Activated T-cell treated with anti-CD3 and anti-CD28 coated beads for 48 hours (primary cell): Measurements from ENCODE around the gene EMC1.
"Not testable (repeated sequence)": the region's sequence is repeated elsewhere in the genome, so short reads cannot be mapped to it uniquely, and the experiment has no call there.

Experiments used
- DNase-seq: peaks from one replicate; pipeline ENCODE4 v3.0.0-alpha.2; 2020; ENCODE audit warnings: low read depth

Gene EMC1

DNA sequence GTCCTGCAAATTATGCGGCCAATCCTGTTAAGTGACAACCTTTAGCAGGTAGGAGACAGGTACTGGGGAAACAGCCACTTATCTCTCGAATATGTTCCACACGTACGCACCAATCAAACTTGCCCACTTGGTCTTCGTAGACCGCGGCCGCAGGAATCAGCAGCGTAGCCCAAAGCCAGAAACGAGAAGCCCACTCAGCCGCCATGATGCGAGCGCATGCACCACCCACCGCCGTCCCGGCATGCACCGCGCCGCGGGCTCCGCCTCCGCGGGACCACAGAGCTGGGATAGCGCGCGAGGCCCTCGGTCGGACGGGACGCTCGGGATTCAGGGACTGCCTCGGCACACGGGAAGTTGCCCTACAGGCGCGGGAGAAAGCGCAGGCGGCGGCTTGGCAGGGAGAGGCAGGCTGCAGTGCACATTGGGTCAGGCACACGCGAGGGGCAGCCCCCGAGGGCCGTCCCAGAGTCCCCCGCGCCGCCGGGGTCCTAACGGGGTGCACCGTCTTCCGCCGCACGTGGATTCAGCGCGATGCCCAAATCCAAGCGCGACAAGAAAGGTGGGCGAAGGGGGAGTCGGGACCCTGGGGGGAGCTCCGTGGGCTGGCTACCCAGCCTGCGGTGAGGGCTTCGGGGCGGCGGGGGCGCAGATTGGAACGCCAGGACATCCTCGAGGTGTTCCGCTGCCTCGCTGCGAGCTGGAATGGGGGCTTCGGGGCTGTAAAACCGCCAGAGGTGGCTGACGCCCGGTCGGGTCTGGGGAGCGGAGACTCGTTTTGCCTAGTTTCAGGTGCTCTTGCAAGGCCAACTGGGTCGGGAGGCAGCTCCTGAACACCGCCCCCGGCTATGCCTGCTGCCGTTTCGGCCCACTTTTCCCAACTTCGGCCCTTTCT is at the start of gene EMC1, which contains the start of gene MRTO4:
Gene EMC1, minus strand, starts transcription at position 220 of the 892 bp plus-strand sequence. Its CDS starts 15 bp downstream, at position 205.
Gene MRTO4, plus strand, starts transcription at position 501 of the 892 bp plus-strand sequence. Its CDS starts 31 bp downstream, at position 532.
- DNase-seq: peak; percentile 93

DNA sequence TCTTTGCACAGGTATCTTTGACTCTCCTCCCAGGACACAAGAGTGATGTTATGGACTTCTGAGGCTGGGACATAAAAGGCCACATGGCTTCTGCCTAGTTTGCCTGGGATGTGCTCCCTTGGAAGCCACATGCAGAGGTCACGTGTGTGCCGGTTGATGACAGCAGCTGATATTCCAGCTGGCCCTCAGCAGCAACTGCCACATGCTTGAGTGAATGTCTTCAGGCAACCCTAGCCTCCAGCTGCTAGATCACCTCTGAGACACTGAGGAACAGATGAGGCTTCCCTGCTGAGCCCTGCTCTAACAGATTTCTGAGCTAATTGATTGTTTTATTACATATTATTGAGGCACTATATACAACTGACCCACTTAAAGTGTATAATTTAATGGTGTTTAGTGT is 48.9 kb upstream of the EMC1 start:
- DNase-seq: no peak

- DNase-seq: no peak
Measured at GRCh38 chr1:19294638-19295037, 43.3 kb upstream of the EMC1 start.

GRCh38 chr1:19289244-19289643 is 37.9 kb upstream of the EMC1 start:
- DNase-seq: no peak

- peak; percentile 72 for DNase-seq
Measured at GRCh38 chr1:19288324-19289241, 37.3 kb upstream of the EMC1 start, which contains the start of gene AKR7A3. Gene AKR7A3 (minus strand): TSS chr1:19288770. CDS start chr1:19288709, 61 bp downstream.

- no peak for DNase-seq
Measured at GRCh38 chr1:19287436-19288185, 36.3 kb upstream of the EMC1 start.

- DNase-seq: not testable (repeated sequence)
Measured at GRCh38 chr1:19285807-19286206, 34.5 kb upstream of the EMC1 start.

- not testable (repeated sequence) for DNase-seq
Measured at GRCh38 chr1:19285366-19285765, 34.0 kb upstream of the EMC1 start.

DNA sequence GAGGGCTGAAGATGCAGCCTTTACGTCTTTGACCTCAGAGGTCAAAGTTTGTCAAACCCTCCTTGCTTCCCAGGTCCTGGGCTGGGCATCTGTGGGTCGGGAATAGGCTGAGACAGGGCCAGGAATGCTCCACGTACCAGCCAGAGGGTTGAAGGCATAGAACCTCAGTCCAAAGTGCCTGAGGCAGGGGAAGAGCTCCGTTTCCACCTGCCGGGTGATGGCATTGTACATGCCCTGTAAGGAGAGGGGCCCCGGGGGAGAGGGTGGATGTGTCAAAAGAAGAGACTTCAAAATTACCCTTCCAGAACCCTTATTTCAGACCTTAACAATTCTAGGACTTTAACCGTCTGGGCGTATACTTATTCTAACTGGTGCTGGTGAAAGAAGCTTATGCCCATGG is 33.6 kb upstream of the EMC1 start:
- no peak for DNase-seq

DNA sequence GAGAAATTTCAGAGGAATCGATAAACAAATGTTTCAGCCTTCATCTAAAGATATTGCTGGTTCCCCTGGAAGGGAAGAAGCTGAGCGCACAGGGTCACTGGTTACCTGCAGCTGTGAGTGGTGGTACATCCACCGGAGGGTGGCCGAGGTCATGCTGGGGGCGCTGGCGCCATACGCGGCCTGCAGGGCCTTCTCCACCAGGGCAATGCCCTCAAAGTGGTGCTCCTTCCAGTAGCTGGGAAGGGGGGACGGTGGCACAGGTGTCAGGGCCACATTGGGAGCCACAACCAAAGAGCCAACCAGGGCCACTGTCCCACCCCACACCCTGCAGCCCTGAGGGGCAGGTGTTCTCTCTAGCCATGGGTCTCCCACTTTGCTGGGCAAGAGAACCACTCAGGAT is 32.6 kb upstream of the EMC1 start:
- DNase-seq: no peak

- no peak for DNase-seq
Measured at GRCh38 chr1:19274636-19275035, 23.3 kb upstream of the EMC1 start.

GRCh38 chr1:19273844-19274531 is 22.7 kb upstream of the EMC1 start:
- DNase-seq: not testable (repeated sequence)

DNA sequence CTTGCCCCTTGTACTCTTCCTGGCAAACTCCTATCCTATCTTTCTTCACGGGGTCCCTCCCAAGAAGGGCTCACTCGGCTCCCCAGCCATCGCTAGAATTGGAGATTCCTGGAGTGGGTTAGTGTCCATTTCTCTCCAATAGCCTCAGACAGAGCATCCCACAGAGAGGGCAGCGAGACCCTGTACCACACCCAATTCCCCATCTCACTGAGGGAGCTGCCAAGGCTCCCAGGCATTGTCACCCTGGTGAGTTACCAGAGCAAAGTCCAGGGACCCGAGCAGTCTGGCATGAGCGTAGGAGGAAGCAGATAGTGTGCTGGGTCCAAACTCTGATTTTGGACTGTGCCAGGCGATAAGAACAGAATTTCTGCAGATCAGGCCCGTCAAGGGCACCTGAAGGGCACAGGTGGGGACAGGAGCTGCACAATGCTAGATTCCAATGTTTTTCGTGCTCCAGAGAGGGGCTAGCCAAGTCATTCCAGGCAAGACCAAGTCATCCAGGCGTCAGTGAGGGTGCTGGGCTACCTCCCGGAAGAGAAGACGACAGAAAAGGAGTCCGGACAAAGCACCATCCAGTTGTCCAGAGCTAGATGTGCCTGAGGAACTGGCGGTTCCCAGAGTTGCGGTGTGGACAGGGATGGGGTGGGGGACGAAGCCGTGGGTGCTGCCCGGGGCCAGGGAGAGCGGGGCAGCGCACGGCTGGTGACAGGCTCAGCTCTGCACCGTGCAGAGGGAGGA is 22.0 kb upstream of the EMC1 start:
- no peak for DNase-seq

- no peak for DNase-seq
Measured at GRCh38 chr1:19272064-19272463, 20.7 kb upstream of the EMC1 start.

GRCh38 chr1:19270343-19270730 is 19.0 kb upstream of the EMC1 start:
- not testable (repeated sequence) for DNase-seq

DNA sequence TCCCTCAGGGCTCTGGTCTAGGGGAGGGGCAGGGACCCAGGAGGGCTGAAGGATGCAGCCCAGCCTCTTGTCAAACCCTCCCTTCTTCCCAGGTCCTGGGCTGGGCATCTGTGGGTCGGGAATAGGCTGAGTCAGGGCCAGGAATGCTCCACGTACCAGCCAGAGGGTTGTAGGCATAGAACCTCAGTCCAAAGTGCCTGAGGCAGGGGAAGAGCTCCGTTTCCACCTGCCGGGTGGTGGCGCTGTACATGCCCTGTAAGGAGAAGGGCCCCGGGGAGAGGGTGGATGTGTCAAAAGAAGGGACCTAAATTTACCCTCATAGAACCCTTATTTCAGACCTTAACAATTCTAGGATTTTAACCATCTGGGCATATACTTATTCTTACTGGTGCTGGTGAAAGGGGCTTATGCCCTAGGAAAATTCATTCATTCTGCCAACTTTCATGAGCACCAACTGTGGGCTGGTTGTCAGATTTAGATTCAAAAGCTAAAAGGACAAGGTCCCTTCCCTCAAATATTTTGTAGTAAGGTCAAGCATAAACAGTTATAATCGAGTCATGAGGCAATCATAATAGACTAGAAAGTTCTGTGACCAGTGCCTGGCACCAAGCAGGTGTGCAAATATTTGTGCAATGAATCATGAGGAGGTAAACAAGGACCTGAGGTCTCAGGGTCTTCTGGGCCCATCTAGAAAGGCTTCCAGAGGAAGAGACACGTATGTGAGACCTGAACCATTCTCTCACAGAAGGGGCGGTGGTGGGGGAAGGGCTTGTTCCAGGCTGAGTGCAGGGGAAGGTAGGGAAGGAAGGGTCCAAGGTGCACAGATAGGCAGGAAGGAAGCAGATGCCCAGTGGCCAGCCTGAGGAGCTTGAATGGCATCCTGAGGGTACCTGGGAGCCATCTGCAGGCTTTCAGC is 18.4 kb upstream of the EMC1 start:
- not testable (repeated sequence) for DNase-seq

DNA sequence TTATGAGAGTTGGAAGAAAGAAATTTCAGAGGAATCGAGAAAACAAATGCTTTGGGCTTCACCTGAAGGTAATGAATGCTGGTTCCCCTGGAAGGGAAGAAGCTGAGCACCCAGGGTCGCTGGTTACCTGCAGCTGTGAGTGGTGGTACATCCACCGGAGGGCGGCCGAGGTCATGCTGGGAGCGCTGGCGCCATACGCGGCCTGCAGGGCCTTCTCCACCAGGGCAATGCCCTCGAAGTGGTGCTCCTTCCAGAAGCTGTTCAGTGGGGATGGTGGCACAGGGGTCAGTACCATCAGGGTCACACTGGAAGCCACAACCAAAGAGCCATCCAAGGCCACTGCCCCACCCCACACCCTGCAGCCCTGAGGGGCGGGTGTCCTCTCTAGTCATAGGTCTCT is 17.1 kb upstream of the EMC1 start:
- no peak for DNase-seq

DNA sequence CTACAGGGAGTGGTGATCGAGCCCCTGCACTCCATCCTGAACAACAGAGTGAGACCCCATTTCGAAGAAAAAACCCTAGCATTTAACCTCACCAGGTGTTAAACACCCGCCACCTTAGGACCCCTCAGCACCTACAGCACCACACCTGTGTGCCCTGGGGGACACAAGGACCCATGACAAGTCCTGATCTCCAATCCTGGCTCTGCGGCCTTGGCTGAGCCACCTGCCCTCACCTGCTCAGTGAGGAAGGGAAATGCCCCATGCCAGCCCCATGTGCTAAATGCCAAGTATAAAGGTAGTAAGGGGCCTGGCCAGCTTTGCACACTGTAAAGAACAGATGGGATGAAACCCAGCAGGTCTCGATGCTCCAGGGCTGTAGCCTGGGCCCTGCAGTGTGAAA is 11.4 kb upstream of the EMC1 start:
- no peak for DNase-seq

DNA sequence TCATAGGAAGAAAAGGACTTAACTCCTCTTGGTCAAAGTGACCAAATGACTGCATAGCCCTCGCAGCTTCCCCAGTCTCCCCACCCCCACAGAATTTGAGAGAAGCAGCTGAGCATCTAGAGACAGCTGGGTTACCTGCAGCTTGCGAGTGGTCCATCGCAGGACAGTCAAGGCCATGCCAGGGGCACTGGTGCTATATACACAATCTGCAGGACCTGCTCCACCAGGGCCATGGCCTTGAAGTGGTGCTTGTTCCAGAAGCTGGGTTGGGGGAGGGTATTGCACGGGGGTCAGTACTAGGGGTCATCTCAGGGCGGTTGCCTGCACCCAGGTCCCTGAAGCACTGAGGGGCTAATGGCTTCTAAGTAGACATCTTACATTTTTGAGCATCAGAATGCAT is 10.7 kb upstream of the EMC1 start:
- no peak for DNase-seq
